ENCODE measurements around the gene C7orf25.
"Not testable (repeated sequence)": the region's sequence is repeated elsewhere in the genome, so short reads cannot be mapped to it uniquely, and the experiment has no call there.

C7orf25 gene

GRCh38 chr7:42930889-42931288 lies 19.0 kb upstream of the C7orf25 start:
- no peak for DNase-seq

- DNase-seq = no peak
Observed at GRCh38 chr7:42929449-42929848, 17.6 kb upstream of the C7orf25 start.

GRCh38 chr7:42928754-42929153 lies 16.9 kb upstream of the C7orf25 start:
- DNase-seq = no peak

- DNase-seq = no peak
Observed at GRCh38 chr7:42926204-42926603, 14.3 kb upstream of the C7orf25 start.

GRCh38 chr7:42925630-42926029 lies 13.8 kb upstream of the C7orf25 start:
- DNase-seq = no peak

GRCh38 chr7:42924223-42924838 lies 12.5 kb upstream of the C7orf25 start:
- DNase-seq = no peak

GRCh38 chr7:42922017-42922753 lies 10.3 kb upstream of the C7orf25 start:
- DNase-seq = no peak

- no peak for DNase-seq
Observed at GRCh38 chr7:42915356-42915755, 3.5 kb upstream of the C7orf25 start.

GRCh38 chr7:42914421-42915045 lies 2.7 kb upstream of the C7orf25 start:
- no peak for DNase-seq

- no peak for DNase-seq
Observed at GRCh38 chr7:42914009-42914408, 2.1 kb upstream of the C7orf25 start.

- DNase-seq = no peak
Observed at GRCh38 chr7:42913591-42913990, 1.7 kb upstream of the C7orf25 start.

GRCh38 chr7:42910306-42910705 lies 1.6 kb downstream of the C7orf25 start:
- DNase-seq = peak in 21 of 51 donors; percentile 8 to 59 (median 27)

GRCh38 chr7:42907316-42907715 lies 4.6 kb downstream of the C7orf25 start:
- no peak for DNase-seq

GRCh38 chr7:42906181-42906580 lies 5.7 kb downstream of the C7orf25 start:
- no peak for DNase-seq

- DNase-seq = no peak
Observed at GRCh38 chr7:42902331-42902730, 9.5 kb downstream of the C7orf25 start.

- no peak for DNase-seq
Observed at GRCh38 chr7:42900842-42901241, 11.0 kb downstream of the C7orf25 start.

GRCh38 chr7:42893346-42894240 lies 18.3 kb downstream of the C7orf25 start:
- DNase-seq = no peak

- DNase-seq = no peak
Observed at GRCh38 chr7:42886893-42887505, 24.9 kb downstream of the C7orf25 start.

GRCh38 chr7:42886129-42886528 lies 25.7 kb downstream of the C7orf25 start:
- DNase-seq = no peak

GRCh38 chr7:42885183-42885582 lies 26.7 kb downstream of the C7orf25 start:
- not testable (repeated sequence) for DNase-seq

GRCh38 chr7:42883950-42884349 lies 27.9 kb downstream of the C7orf25 start:
- DNase-seq = peak in 7 of 51 donors; percentile 6 to 27 (median 8)

Data from hypothalamus (tissue), 51 donors.